ENCODE results near the gene ACOXL. TPM values are rescaled to one million over a fixed set of nuclear protein-coding genes. Genes with fewer than 3 reads are reported as not detected.
A peak's percentile ranks its signal among the peaks of the same experiment; 100 is the strongest.

ACOXL gene
- total RNA-seq, 8 experiments from 2014 or later = 0.15 to 0.59 (median 0.20) TPM

- Histone ChIP-seq H3K4me3 (no peak overlapping the region), H3K4me1 (replicated peaks in 1 of 2) (peaks cover 0 to 14% of the 10 kb centered on the region in 2 donors), H3K27ac (no peak overlapping the region)
- in situ Hi-C loops (cut with MboI; ENCODE audit: low pct_unique_long_range_greater_than_20kb in 2 of 9, low sequenced_read_pairs in 9 of 9, unreplicated experiment in 9 of 9) = loop anchor here in 3 of 9 experiments (10.0 to 25.0 kb wide), 2 partner anchors 301 to 596 kb away; no protein-coding TSS in a partner anchor
- ATAC-seq (replicated peaks in 6 of 8) = no peak
- WGBS, 10 experiments = 23 to 86% (median 64%) methylated on average over 2 to 7 of the region's 7 CpGs
These were observed 383.8 kb downstream of the ACOXL start for GRCh38 chr2:111116011-111116746.

- WGBS, 10 experiments = 3 to 32% (median 15%) methylated on average over 5 to 15 of the region's 30 CpGs; no CpG with 5 or more reads in 2 of the 10 experiments
- H3K27ac ChIP-seq = no peak overlapping the region
- H3K4me3 ChIP-seq = peak overlapping the region; percentile 13 to 28 (median 23)
- peaks cover 0 to 14% of the 10 kb centered on the region in 2 donors for H3K4me1 ChIP-seq (replicated peaks in 1 of 2)
- peak; percentile 20 to 43 (median 32) for ATAC-seq (replicated peaks in 6 of 8)
- in situ Hi-C loops (cut with MboI; ENCODE audit: low pct_unique_long_range_greater_than_20kb in 2 of 9, low sequenced_read_pairs in 9 of 9, unreplicated experiment in 9 of 9) = loop anchor here in 3 of 9 experiments (10.0 to 25.0 kb wide), 2 partner anchors 302 to 595 kb away; no protein-coding TSS in a partner anchor
These were observed 384.6 kb downstream of the ACOXL start for GRCh38 chr2:111116843-111117597.

DNA sequence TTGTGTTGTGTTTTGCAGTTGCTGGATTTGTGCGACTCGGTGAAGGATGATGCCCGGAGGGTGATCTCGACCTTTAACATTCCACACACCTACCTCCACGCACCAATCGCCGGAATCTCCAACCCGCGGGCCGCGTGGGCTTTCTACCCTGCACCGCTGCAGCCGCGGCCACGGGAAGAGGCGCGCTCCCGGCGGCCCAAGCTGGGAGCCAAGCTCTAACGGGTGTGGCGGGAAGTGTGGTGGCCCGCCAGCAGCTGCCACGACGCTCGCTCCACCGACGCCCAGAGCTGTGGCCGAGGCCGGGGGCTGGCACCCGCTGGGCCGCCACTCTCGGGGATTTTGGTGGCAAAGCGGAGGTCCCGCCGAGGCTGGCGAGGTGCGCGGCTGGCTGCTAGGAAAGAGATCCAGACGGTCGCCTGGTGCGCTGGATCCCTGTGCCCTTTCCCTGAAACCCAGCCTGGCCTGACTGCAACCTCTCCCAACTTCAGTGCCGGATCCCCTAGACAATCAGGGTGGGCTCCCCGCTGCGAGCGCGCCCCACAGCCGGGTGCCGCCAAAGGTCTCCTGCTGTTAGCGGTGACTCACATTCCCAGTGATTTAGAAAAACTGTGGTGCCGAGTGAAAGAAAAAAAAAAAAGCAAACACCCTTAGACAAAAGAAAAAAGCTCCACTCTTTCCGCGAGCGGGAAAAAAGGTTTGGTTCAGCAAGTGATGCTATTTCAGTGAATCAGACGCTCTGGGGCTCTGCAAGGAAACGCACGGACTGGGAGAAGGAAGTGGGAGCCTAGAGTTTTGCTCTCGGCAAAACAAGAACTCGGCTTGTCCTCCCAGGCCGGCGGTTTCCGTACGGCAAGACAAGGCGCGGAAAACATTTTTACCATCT lies 385.5 kb downstream of the ACOXL start:
- 0 to 75% (median 11%) methylated on average over 1 to 22 of the region's 64 CpGs; no CpG with 5 or more reads in 1 of the 10 experiments for WGBS, 10 experiments
- H3K4me3 ChIP-seq = peak overlapping the region; percentile 3 to 28 (median 23)
- no peak for ATAC-seq (replicated peaks in 6 of 8)
- no peak overlapping the region for H3K27ac ChIP-seq
- in situ Hi-C loops (cut with MboI; ENCODE audit: low pct_unique_long_range_greater_than_20kb in 2 of 9, low sequenced_read_pairs in 9 of 9, unreplicated experiment in 9 of 9) = loop anchor here in 3 of 9 experiments (10.0 to 25.0 kb wide), 2 partner anchors 303 to 594 kb away; no protein-coding TSS in a partner anchor
- peaks cover 0 to 14% of the 10 kb centered on the region in 2 donors for H3K4me1 ChIP-seq (replicated peaks in 1 of 2)

DNA sequence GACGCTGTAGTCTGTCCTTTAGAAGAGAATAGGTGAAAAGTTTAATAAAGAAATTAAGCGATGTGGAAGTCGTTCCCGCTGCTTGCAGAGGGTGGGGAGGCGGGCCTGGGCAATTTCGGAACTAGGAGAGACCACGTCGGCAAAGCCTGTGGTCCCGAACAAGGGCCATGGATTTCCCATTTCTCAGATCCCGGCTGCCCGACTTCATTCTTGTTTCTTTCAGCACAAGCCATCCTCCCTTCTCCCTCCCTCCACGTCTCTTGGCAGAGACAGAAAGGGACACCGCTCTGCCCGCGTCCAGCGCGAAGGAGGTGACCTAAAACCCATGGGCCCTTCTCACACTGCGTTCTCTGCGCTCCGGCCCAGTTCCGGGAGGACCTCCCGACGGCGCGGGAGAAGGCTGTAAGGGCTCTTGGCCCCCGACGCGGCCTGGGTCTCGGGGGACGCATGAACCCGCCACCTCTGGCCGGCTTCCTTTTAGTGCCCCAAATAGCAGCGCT lies 386.2 kb downstream of the ACOXL start:
- Histone ChIP-seq H3K4me1 (replicated peaks in 1 of 2) (peaks cover 0 to 14% of the 10 kb centered on the region in 2 donors), H3K27ac (no peak overlapping the region), H3K4me3 (peak overlapping the region in 2 of 5 donors; percentile 25 to 86)
- no peak for ATAC-seq (replicated peaks in 6 of 8)
- in situ Hi-C loops (cut with MboI; ENCODE audit: low pct_unique_long_range_greater_than_20kb in 2 of 9, low sequenced_read_pairs in 9 of 9, unreplicated experiment in 9 of 9) = loop anchor here in 3 of 9 experiments (10.0 to 25.0 kb wide), 2 partner anchors 304 to 594 kb away; no protein-coding TSS in a partner anchor
- 4 to 94% (median 18%) methylated on average over 2 to 14 of the region's 33 CpGs; no CpG with 5 or more reads in 2 of the 10 experiments for WGBS, 10 experiments

DNA sequence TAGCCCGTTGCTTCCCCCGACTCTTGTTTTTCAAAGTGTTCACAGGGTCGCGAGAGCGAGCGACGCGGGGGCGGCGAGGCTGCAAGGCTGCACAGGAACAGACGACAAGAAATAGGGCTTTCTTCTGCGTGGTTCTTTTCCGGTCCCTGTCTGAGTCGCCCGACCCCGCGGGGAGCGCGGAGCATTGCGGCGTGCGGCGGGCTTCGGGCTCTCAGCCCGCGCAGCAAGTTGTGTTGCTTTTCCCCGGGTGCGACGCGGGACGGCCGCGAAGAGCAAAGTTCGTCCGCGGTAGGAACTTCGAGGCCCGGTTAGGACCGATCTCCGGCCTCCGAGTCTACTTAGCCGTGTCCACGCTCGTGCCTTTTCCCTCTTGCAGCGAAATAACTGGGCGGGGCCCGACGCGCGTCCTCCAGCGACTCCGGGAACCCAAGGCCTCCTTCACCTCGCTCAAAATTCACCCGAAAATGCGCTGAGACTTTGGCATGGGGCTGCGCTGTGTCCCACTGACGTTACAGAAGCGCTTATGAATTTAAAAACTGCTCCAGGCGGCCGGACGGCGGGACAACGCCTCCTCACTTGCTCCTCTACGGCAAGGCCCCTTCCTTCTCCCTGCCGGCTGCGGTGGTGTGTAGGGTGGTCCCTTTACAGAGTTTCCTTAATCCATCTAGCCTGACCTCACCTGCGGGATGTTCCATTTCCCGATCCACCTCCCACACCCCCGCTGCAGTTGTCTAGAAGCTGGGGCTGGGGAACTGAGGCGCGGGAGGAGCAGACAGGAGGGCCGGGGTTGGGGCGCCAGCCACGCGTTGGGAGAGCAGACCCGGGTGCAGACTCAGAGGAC lies 386.8 kb downstream of the ACOXL start:
- ATAC-seq (replicated peaks in 6 of 8) = no peak
- 6 to 49% (median 27%) methylated on average over 1 to 26 of the region's 76 CpGs; no CpG with 5 or more reads in 2 of the 10 experiments for WGBS, 10 experiments
- in situ Hi-C loops (cut with MboI; ENCODE audit: low pct_unique_long_range_greater_than_20kb in 2 of 9, low sequenced_read_pairs in 9 of 9, unreplicated experiment in 9 of 9) = loop anchor here in 3 of 9 experiments (10.0 to 25.0 kb wide), 2 partner anchors 304 to 593 kb away; no protein-coding TSS in a partner anchor
- peaks cover 2 to 17% of the 10 kb centered on the region in 2 donors for H3K4me1 ChIP-seq (replicated peaks in 1 of 2)
- H3K4me3 ChIP-seq = peak overlapping the region in 3 of 5 donors; percentile 57 to 86 (median 64)
- no peak overlapping the region for H3K27ac ChIP-seq

DNA sequence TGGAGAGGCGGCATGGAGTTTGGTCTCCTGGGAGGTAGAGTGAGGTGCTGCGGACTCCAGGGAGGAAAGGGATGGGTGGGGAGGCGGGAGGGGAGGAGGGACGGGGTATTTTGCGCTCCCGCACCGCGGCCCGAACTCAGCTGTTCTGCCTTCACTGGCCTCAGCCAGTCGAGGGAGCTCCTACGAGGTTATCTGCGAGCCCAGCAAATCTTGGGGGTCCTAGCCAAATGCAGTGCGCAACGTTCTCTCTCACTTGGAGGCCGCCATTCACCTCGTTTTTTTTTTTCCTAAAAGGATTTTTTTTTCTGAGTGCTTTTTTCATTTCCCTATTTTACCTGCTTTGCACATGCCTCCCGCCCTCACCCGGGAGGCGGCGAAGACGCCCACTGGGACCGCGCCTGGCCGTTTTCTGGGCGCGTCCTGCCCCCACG lies 387.5 kb downstream of the ACOXL start:
- ATAC-seq (replicated peaks in 6 of 8) = no peak
- H3K27ac ChIP-seq = no peak overlapping the region
- in situ Hi-C loops (cut with MboI; ENCODE audit: low pct_unique_long_range_greater_than_20kb in 2 of 9, low sequenced_read_pairs in 9 of 9, unreplicated experiment in 9 of 9) = loop anchor here in 3 of 9 experiments (10.0 to 25.0 kb wide), 2 partner anchors 305 to 592 kb away; no protein-coding TSS in a partner anchor
- WGBS, 10 experiments = 4 to 30% (median 8%) methylated on average over 2 to 14 of the region's 27 CpGs; no CpG with 5 or more reads in 6 of the 10 experiments
- H3K4me1 ChIP-seq (replicated peaks in 1 of 2) = peaks cover 2 to 17% of the 10 kb centered on the region in 2 donors
- H3K4me3 ChIP-seq = peak overlapping the region; percentile 57 to 86 (median 64)

DNA sequence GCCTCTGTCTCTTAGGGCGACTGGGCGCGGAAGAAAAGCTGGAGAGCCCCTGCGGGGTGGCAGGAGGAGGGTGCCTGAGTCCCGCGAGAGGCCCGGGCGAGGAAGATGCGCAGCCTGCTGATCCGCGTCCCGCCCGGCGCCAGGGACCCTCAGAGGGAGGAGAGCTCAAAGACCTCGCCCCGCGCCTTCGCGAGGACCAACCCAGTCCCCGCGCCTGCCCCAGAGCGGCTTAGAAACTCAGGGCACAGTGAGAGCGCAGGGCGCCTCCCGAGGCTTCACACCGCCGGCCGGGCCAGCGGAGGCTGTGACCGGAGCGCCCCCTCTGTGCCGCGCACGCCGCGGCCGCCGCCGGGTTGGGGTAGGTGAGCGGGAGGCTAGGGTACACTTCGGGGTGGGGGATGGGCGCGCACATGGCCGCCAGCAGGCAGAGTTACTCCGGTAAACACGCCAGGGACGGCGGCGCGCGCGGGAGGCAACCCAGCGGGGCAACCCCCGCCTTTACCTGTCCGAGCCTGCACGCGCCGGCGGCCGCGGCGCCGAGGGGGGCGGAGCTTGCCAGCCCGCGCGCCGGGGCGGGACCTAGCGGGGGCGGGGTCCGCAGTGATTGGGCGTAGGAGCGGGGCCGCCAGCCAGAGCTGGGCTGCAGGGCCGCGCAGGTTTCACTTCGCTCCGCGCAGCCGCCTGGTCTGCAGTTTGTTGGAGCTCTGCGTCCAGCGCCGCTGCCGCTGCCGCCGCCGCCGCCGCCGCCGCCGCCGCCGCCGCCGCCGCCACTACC lies 388.1 kb downstream of the ACOXL start, which contains the start of gene BCL2L11:
Gene BCL2L11 (plus strand): TSS at position 662 of the 775 bp plus-strand sequence. CDS start 2,832 bp downstream, outside the sequence.
- no peak within 1 kb of the TSS for H3K27ac ChIP-seq
- in situ Hi-C loops (cut with MboI; ENCODE audit: low pct_unique_long_range_greater_than_20kb in 2 of 9, low sequenced_read_pairs in 9 of 9, unreplicated experiment in 9 of 9) = loop anchor here in 3 of 9 experiments (25.0 kb wide), 1 partner anchor 592 kb away; no protein-coding TSS in a partner anchor

DNA sequence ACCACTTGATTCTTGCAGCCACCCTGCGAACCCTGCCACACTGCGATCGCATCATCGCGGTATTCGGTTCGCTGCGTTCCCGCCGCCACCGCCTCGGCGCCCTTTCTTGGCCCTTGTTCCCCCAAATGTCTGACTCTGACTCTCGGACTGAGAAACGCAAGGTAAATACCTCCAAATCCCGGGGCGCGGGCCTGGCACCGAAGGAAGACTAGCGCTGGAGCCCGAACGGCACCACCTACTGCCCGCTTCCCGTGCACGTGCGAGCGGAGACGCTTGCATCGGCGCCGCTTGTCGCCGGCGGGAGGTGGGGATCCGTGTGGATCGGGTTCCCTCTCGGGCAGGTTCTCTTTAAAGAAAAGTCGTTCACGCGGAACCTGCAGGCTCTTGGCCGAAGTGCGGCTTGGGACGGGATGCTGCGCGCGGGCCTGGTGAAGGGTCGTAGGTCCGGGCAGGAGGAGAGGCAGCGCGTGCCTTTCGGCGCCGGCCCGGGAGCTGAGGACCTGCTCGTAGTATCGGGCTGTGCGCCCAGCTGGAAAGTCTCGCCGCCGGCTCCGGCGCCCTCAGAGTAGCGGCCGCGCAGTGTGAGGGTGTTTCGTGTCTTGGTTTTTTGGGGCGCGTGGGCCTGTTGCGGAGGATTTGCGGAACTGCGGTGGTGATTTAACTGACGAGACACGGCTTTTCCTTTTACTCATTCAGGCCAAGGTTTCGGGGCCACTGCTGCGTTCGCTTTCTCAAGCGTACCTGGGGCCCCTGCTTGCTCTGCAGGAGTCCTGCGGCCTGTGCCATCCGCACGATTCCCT lies 388.9 kb downstream of the ACOXL start:
- Histone ChIP-seq H3K4me1 (replicated peaks in 1 of 2) (peaks cover 2 to 17% of the 10 kb centered on the region in 2 donors), H3K27ac (no peak overlapping the region), H3K4me3 (peak overlapping the region; percentile 57 to 86 (median 64))
- in situ Hi-C loops (cut with MboI; ENCODE audit: low pct_unique_long_range_greater_than_20kb in 2 of 9, low sequenced_read_pairs in 9 of 9, unreplicated experiment in 9 of 9) = loop anchor here in 3 of 9 experiments (25.0 kb wide), 1 partner anchor 591 kb away; no protein-coding TSS in a partner anchor
- WGBS, 10 experiments = 0 to 5% (median 1%) methylated on average over 1 to 27 of the region's 80 CpGs; no CpG with 5 or more reads in 2 of the 10 experiments
- peak in 4 of 8 experiments; percentile 0 to 2 (median 1) for ATAC-seq (replicated peaks in 6 of 8)

More for the DNA sequence above, 388.1 kb downstream of the ACOXL start, which contains the start of gene BCL2L11:
- ATAC-seq (replicated peaks in 6 of 8) = peak; percentile 48 to 80 (median 76)
- Histone ChIP-seq H3K4me3 (peak within 1 kb of the TSS; percentile 57 to 86 (median 64)), H3K4me1 (replicated peaks in 1 of 2) (peaks cover 2 to 17% of the 10 kb centered on the region in 2 donors)
- WGBS, 10 experiments = 0% methylated on average over 2 to 8 of the region's 98 CpGs; no CpG with 5 or more reads in 7 of the 10 experiments

DNA sequence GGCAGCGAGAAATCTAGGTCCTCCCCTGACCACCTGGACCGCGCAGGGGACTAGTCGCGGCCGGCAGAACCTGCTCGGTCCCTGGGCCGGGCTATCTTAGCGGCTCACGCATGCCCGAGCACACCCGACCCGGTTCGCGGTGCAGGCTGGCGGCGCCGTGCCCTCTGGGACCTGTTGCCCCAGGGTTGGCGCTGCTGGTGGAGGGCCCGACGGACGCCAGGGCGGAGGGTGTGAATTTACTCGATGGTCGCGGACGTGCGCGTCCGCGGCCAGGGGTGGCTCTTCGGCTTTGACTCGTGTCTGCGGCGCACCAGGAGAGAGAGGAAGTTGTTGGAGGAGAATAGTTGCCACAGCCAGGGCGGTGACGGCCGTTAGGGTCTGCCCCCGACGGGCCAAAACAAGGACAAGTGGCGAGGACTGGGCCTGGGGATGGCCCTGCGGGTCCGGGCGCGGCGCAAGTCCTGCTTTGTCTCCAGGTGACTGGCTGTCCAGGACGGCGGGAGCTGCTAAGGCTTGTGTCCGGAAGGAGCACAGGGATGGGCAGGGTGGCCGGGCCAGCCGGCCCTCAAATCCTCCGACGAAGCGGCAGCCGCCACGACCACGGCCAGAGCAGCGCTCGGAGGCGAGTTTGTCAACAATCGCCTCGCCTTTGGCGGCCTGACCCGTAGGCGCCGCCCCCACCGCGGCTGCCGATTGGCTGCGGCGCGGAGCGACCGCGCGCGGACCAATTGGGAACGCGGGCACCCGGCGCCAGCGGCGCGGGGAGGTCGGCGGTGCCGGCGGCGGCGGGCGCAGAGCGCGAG lies 389.7 kb downstream of the ACOXL start:
- WGBS, 10 experiments = 0% methylated on average over 1 to 9 of the region's 93 CpGs; no CpG with 5 or more reads in 7 of the 10 experiments
- in situ Hi-C loops (cut with MboI; ENCODE audit: low pct_unique_long_range_greater_than_20kb in 2 of 9, low sequenced_read_pairs in 9 of 9, unreplicated experiment in 9 of 9) = loop anchor here in 3 of 9 experiments (25.0 kb wide), 1 partner anchor 590 kb away; no protein-coding TSS in a partner anchor
- Histone ChIP-seq H3K4me1 (replicated peaks in 1 of 2) (peaks cover 2 to 17% of the 10 kb centered on the region in 2 donors), H3K4me3 (peak overlapping the region; percentile 57 to 86 (median 64)), H3K27ac (no peak overlapping the region)
- peak; percentile 57 to 67 (median 62) for ATAC-seq (replicated peaks in 6 of 8)
